Measurements from ENCODE around the gene MESD.

- no peak for TF ChIP-seq CTCF (IDR thresholded peaks at IDR 0.05)
- TF ChIP-seq POLR2A (IDR thresholded peaks at IDR 0.05; ENCODE audit: low read depth) = no peak
These were observed 65.3 kb downstream of the MESD start for GRCh38 chr15:80924278-80924677.

All from esophagus muscularis mucosa (tissue), 3 donors.